Neural progenitor cell (in vitro differentiated cells): Measurements from ENCODE around the gene ZNF460. TPM values are rescaled to one million over a fixed set of nuclear protein-coding genes. Genes with fewer than 3 reads are reported as not detected.

ENCODE experiments used
- DNase-seq: peaks from one replicate; pipeline ENCODE4 v3.0.0-alpha.2; 2016; ENCODE audit warnings: low spot score
- H2AFZ ChIP-seq: fragments of 200-600 bp; sonication (generic); replicated peaks from 2 replicates; pipeline ENCODE4 v1.6.1; 2016; ENCODE audit warnings: antibody characterized with exemption
- H3F3A ChIP-seq: fragments of 200-600 bp; sonication (generic); 2 replicates; pipeline ENCODE4 v1.6.1; 2016; ENCODE audit warnings: antibody characterized with exemption, low read depth
- H3K27ac ChIP-seq: fragments of 200-600 bp; sonication (generic); 2 replicates; pipeline ENCODE4 v1.5.1; 2016; ENCODE audit warnings: mild to moderate bottlenecking
- H3K27me3 ChIP-seq: fragments of 200-600 bp; sonication (generic); 2 replicates; pipeline ENCODE4 v1.6.1; 2016; ENCODE audit warnings: mild to moderate bottlenecking, moderate library complexity
- H3K36me3 ChIP-seq: fragments of 200-600 bp; sonication (generic); 2 replicates; pipeline ENCODE4 v1.5.1; 2016
- H3K4me1 ChIP-seq: fragments of 200-600 bp; sonication (generic); 2 replicates; pipeline ENCODE4 v1.6.1; 2016; ENCODE audit warnings: mixed run types
- H3K4me2 ChIP-seq: fragments of 200-600 bp; sonication (generic); 2 replicates; pipeline ENCODE4 v1.6.1; 2016
- H3K4me3 ChIP-seq: fragments of 200-600 bp; sonication (generic); 2 replicates; pipeline ENCODE4 v1.5.1; 2016
- H3K79me2 ChIP-seq: fragments of 200-600 bp; sonication (generic); 2 replicates; pipeline ENCODE4 v1.6.1; 2016; ENCODE audit warnings: low read depth
- H3K9ac ChIP-seq: fragments of 200-600 bp; sonication (generic); 2 replicates; pipeline ENCODE4 v1.6.1; 2016
- H3K9me3 ChIP-seq: fragments of 200-600 bp; sonication (generic); 2 replicates; pipeline ENCODE4 v1.5.1; 2016; ENCODE audit warnings: low read depth
- H4K20me1 ChIP-seq: fragments of 200-600 bp; sonication (generic); 2 replicates; pipeline ENCODE4 v1.6.1; 2016; ENCODE audit warnings: low read depth
- H3K27ac Mint-ChIP-seq: 3 replicates; pipeline ENCODE4 v1.8.0; 2021; ENCODE audit warnings: mixed read lengths
- H3K27me3 Mint-ChIP-seq: 2 replicates; pipeline ENCODE4 v1.8.0; 2022; ENCODE audit warnings: low read depth, mild to moderate bottlenecking, inconsistent platforms, moderate library complexity, mixed read lengths; ENCODE audit not compliant: insufficient read depth
- H3K36me3 Mint-ChIP-seq: 3 replicates; pipeline ENCODE4 v1.8.0; 2021; ENCODE audit warnings: mixed read lengths
- H3K4me1 Mint-ChIP-seq: 3 replicates; pipeline ENCODE4 v1.8.0; 2021; ENCODE audit warnings: mixed read lengths
- H3K4me3 Mint-ChIP-seq: 3 replicates; pipeline ENCODE4 v1.8.0; 2021; ENCODE audit warnings: mild to moderate bottlenecking, moderate library complexity, mixed read lengths
- H3K9me3 Mint-ChIP-seq: 3 replicates; pipeline ENCODE4 v1.8.0; 2020; ENCODE audit warnings: mixed read lengths
- EZH2 ChIP-seq: fragments of 200-600 bp; sonication (generic); IDR thresholded peaks from 2 replicates; pipeline ENCODE4 v1.6.1; 2017; ENCODE audit warnings: antibody characterized with exemption, mild to moderate bottlenecking, moderate library complexity
- EZH2phosphoT487 ChIP-seq: fragments of 200-600 bp; sonication (generic); IDR thresholded peaks from 2 replicates; pipeline ENCODE4 v1.6.1; 2017; ENCODE audit warnings: antibody characterized with exemption
- total RNA-seq: library from RNA; depleted of rRNA; stranded (reverse); fragments of >200 nt; gene quantifications from 2 replicates; pipeline ENCODE4 v1.2.3, GENCODE V29; 2015; ENCODE audit warnings: low replicate concordance
- TF ChIP-seq, protein P1 (sequence below): fragments of 200-600 bp; sonication (generic); IDR thresholded peaks from 2 replicates; pipeline ENCODE4 v1.5.1; 2017; ENCODE audit warnings: antibody characterized with exemption, mild to moderate bottlenecking

ZNF460 gene
- total RNA-seq, result 47.5 and 52.7 TPM in 2 replicates

DNA sequence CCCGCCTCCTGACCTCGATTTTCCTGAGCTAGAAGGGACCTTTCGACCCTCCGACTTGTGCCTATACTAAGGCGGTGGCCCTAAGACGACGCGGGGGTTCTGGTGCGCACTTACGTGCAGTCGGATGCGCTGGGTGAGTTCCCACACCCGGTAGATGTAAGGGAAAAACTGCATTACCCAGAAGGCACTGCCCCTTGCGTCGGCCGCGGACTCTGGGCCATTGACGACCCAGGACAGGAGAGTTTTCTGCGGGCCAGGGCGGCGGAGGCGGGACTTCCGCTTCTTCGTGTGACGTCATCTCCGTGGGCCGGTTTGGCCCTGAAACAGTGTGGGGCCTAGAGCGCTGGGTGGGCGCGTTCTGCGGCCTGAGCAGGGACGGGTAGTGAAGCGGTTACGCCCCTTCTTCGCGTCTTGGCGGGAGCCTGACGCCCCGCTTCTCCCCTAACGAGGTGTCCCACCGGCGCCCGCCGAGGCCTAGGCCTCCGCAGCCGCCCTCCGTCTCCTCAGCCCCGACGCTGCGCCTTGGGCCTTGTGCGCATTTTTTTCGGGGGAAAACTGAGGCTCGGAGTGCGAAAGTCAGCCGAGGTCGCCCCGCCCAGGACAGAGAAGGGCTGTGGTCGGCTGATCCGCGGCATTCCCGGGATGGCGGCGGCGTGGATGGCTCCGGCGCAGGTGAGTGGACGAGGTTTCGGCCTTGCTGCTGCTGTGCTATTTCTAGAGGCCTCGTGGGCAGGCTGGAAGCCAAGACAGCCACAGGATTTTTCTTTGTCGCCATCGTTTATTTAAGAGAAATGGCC, at the start of gene ZNF460:
Gene ZNF460, plus strand, starts transcription at position 321 of the 797 bp plus-strand sequence. Its CDS starts 322 bp downstream, at position 643.
- peaks cover 2% of the 10 kb centered on the region for H3K9me3 Mint-ChIP-seq
- Histone ChIP-seq H2AFZ (peak within 1 kb of the TSS; percentile 86), H3K27me3 (no peaks in the 10 kb centered on the region), H3K36me3 (peaks cover 2% of the 10 kb centered on the region), H3K4me1 (peaks cover 3% of the 10 kb centered on the region), H3K4me3 (peak within 1 kb of the TSS; percentile 80), H3K4me2 (peak within 1 kb of the TSS; percentile 97), H3K27ac (peak within 1 kb of the TSS; percentile 93), H3F3A (peaks cover 5% of the 10 kb centered on the region), H3K9me3 (no peaks in the 10 kb centered on the region), H4K20me1 (peaks cover 17% of the 10 kb centered on the region), H3K9ac (peak within 1 kb of the TSS; percentile 98), H3K79me2 (peaks cover 50% of the 10 kb centered on the region)
- H3K36me3 Mint-ChIP-seq, result peaks cover 18% of the 10 kb centered on the region
- no peak for TF ChIP-seq EZH2phosphoT487
- TF ChIP-seq, protein P1, sequence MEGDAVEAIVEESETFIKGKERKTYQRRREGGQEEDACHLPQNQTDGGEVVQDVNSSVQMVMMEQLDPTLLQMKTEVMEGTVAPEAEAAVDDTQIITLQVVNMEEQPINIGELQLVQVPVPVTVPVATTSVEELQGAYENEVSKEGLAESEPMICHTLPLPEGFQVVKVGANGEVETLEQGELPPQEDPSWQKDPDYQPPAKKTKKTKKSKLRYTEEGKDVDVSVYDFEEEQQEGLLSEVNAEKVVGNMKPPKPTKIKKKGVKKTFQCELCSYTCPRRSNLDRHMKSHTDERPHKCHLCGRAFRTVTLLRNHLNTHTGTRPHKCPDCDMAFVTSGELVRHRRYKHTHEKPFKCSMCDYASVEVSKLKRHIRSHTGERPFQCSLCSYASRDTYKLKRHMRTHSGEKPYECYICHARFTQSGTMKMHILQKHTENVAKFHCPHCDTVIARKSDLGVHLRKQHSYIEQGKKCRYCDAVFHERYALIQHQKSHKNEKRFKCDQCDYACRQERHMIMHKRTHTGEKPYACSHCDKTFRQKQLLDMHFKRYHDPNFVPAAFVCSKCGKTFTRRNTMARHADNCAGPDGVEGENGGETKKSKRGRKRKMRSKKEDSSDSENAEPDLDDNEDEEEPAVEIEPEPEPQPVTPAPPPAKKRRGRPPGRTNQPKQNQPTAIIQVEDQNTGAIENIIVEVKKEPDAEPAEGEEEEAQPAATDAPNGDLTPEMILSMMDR, result no peak
- no peak for TF ChIP-seq EZH2
- DNase-seq, result peak; percentile 99
- H3K27ac Mint-ChIP-seq, result peak within 1 kb of the TSS; percentile 76
- peaks cover 21% of the 10 kb centered on the region for H3K4me1 Mint-ChIP-seq
- no peaks in the 10 kb centered on the region for H3K27me3 Mint-ChIP-seq
- no peak within 1 kb of the TSS for H3K4me3 Mint-ChIP-seq

DNA sequence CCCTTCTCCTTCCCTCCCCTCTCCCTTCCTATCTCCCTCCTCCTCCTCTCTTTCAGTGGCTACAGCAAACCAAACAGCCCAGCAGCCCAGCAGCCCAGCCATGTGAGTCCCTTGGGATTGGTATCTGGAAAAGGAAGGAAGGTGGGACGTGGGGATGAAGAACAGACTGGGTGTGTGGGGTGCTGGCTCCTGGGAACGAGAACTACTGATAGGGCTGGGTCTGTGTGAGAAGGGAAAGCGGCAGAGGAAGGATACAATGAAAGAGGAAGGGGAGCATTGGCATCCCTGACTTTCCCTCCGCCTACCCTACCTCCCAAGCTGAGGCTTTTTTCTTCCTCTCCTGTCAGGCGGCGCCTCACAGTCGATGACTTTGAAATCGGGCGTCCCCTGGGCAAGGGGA, 48.6 kb upstream of the ZNF460 start:
- Histone ChIP-seq H2AFZ (no peak overlapping the region), H3F3A (no peaks in the 10 kb centered on the region), H3K27me3 (no peaks in the 10 kb centered on the region), H3K4me3 (no peak overlapping the region), H3K9me3 (no peaks in the 10 kb centered on the region), H3K36me3 (no peaks in the 10 kb centered on the region), H3K4me2 (peak overlapping the region; percentile 21), H3K9ac (no peak overlapping the region), H3K79me2 (no peaks in the 10 kb centered on the region), H3K4me1 (no peaks in the 10 kb centered on the region), H4K20me1 (no peaks in the 10 kb centered on the region), H3K27ac (no peak overlapping the region)
- DNase-seq, result no peak
- TF ChIP-seq EZH2phosphoT487, result no peak
- TF ChIP-seq EZH2, result no peak
- TF ChIP-seq, protein P1, result no peak
- Mint-ChIP-seq H3K36me3 (no peaks in the 10 kb centered on the region), H3K27ac (no peak overlapping the region), H3K4me1 (no peaks in the 10 kb centered on the region), H3K27me3 (peaks cover 8% of the 10 kb centered on the region), H3K4me3 (no peak overlapping the region), H3K9me3 (no peaks in the 10 kb centered on the region)

DNA sequence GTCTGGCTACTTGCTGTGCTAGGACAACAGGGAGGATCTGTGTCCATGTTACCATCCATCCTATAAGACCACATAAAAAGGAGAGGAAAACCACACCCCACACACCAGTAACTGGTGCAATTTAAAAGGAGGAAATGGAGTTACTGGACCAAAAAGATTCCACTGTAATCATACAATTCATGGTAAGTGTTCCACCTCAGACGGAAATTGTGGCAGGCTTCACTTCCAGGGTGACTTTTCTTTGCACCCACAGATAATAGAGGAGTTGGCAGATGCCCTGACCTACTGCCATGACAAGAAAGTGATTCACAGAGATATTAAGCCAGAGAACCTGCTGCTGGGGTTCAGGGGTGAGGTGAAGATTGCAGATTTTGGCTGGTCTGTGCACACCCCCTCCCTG, 47.1 kb upstream of the ZNF460 start:
- Histone ChIP-seq H3K27ac (no peak overlapping the region), H3K4me2 (no peak overlapping the region), H3K9me3 (no peaks in the 10 kb centered on the region), H4K20me1 (no peaks in the 10 kb centered on the region), H3K36me3 (no peaks in the 10 kb centered on the region), H3K79me2 (no peaks in the 10 kb centered on the region), H3K4me1 (no peaks in the 10 kb centered on the region), H3F3A (no peaks in the 10 kb centered on the region), H2AFZ (no peak overlapping the region), H3K4me3 (no peak overlapping the region), H3K9ac (no peak overlapping the region), H3K27me3 (no peaks in the 10 kb centered on the region)
- H3K9me3 Mint-ChIP-seq, result no peaks in the 10 kb centered on the region
- H3K4me1 Mint-ChIP-seq, result no peaks in the 10 kb centered on the region
- TF ChIP-seq, protein P1, result no peak
- no peak for TF ChIP-seq EZH2phosphoT487
- TF ChIP-seq EZH2, result no peak
- H3K27me3 Mint-ChIP-seq, result peaks cover 8% of the 10 kb centered on the region
- no peaks in the 10 kb centered on the region for H3K36me3 Mint-ChIP-seq
- no peak overlapping the region for H3K27ac Mint-ChIP-seq
- H3K4me3 Mint-ChIP-seq, result no peak overlapping the region
- no peak for DNase-seq
